Astrocyte (in vitro differentiated cells and primary cell): ENCODE results near the gene USP34. TPM values are rescaled to one million over a fixed set of nuclear protein-coding genes. Genes with fewer than 3 reads are reported as not detected.

ENCODE experiments used
- DNase-seq: peaks from one replicate; pipeline ENCODE4 v3.0.0-alpha.2; 2010; ENCODE audit warnings: low read depth
- FAIRE-seq: peaks from 2 replicates; lab custom pipeline; 2011; peaks lifted over from hg19 to GRCh38; lab: Jason Lieb, UNC
- H2AFZ ChIP-seq: 2 replicates; pipeline ENCODE4 v1.6.0; 2012; ENCODE audit warnings: low read depth, low read length, inconsistent platforms
- H3K27ac ChIP-seq: 2 replicates; pipeline ENCODE4 v1.5.1; 2011; ENCODE audit warnings: low read depth, low read length, inconsistent platforms
- H3K27me3 ChIP-seq: 2 replicates; pipeline ENCODE4 v1.6.0; 2011; ENCODE audit warnings: low read length, inconsistent platforms; ENCODE audit not compliant: insufficient read depth
- H3K36me3 ChIP-seq: 2 replicates; pipeline ENCODE4 v1.5.1; 2011; ENCODE audit warnings: low read length, inconsistent platforms; ENCODE audit not compliant: insufficient read depth
- H3K4me1 ChIP-seq: 2 replicates; pipeline ENCODE4 v1.5.1; 2011; ENCODE audit warnings: low read length, inconsistent platforms; ENCODE audit not compliant: insufficient read depth
- H3K4me2 ChIP-seq: 2 replicates; pipeline ENCODE4 v1.6.0; 2012; ENCODE audit warnings: low read length, inconsistent platforms
- H3K4me3 ChIP-seq: 2 replicates; pipeline ENCODE4 v1.5.1; 2011; ENCODE audit warnings: low read depth, mild to moderate bottlenecking, low read length, inconsistent platforms; ENCODE audit not compliant: insufficient read depth
- H3K79me2 ChIP-seq: 2 replicates; pipeline ENCODE4 v1.6.0; 2012; ENCODE audit warnings: mild to moderate bottlenecking, low read length, inconsistent platforms; ENCODE audit not compliant: insufficient read depth
- H3K9ac ChIP-seq: 2 replicates; pipeline ENCODE4 v1.6.0; 2012; ENCODE audit warnings: mild to moderate bottlenecking, low read length, inconsistent platforms
- H3K9me3 ChIP-seq: 2 replicates; pipeline ENCODE4 v1.5.1; 2012; ENCODE audit warnings: low read depth, mild to moderate bottlenecking, low read length, inconsistent platforms; ENCODE audit not compliant: insufficient read depth
- H4K20me1 ChIP-seq: 2 replicates; pipeline ENCODE4 v1.6.0; 2012; ENCODE audit warnings: low read length, inconsistent platforms; ENCODE audit not compliant: insufficient read depth
- H3K27ac Mint-ChIP-seq: one replicate; pipeline ENCODE4 v1.8.0; 2021; ENCODE audit warnings: mild to moderate bottlenecking, mixed read lengths; ENCODE audit not compliant: unreplicated experiment
- H3K27me3 Mint-ChIP-seq: one replicate; pipeline ENCODE4 v1.8.0; 2021; ENCODE audit warnings: low read depth, mixed read lengths; ENCODE audit not compliant: unreplicated experiment
- H3K36me3 Mint-ChIP-seq: one replicate; pipeline ENCODE4 v1.8.0; 2021; ENCODE audit warnings: low read depth, mixed read lengths; ENCODE audit not compliant: unreplicated experiment
- H3K4me1 Mint-ChIP-seq: one replicate; pipeline ENCODE4 v1.8.0; 2021; ENCODE audit warnings: low read depth, mixed read lengths; ENCODE audit not compliant: unreplicated experiment
- H3K4me3 Mint-ChIP-seq: one replicate; pipeline ENCODE4 v1.8.0; 2021; ENCODE audit warnings: mild to moderate bottlenecking, moderate library complexity, mixed read lengths; ENCODE audit not compliant: unreplicated experiment
- H3K9me3 Mint-ChIP-seq: one replicate; pipeline ENCODE4 v1.8.0; 2021; ENCODE audit warnings: mild to moderate bottlenecking, mixed read lengths; ENCODE audit not compliant: unreplicated experiment
- CTCF ChIP-seq: IDR thresholded peaks from 2 replicates; pipeline ENCODE4 v1.5.1; 2011; ENCODE audit warnings: low read depth, mild to moderate bottlenecking, inconsistent platforms, low read length, moderate library complexity; ENCODE audit not compliant: insufficient read depth
- EZH2 ChIP-seq: IDR thresholded peaks from 2 replicates; pipeline ENCODE4 v1.6.1; 2012; ENCODE audit warnings: mild to moderate bottlenecking, low read length, inconsistent platforms; ENCODE audit not compliant: insufficient read depth
- total RNA-seq: library from RNA; stranded (reverse); gene quantifications from 2 replicates; pipeline ENCODE4 v1.2.1, GENCODE V29; 2021

Gene USP34
- total RNA-seq, 1 donor from 2014 or later: 99.9 TPM

DNA sequence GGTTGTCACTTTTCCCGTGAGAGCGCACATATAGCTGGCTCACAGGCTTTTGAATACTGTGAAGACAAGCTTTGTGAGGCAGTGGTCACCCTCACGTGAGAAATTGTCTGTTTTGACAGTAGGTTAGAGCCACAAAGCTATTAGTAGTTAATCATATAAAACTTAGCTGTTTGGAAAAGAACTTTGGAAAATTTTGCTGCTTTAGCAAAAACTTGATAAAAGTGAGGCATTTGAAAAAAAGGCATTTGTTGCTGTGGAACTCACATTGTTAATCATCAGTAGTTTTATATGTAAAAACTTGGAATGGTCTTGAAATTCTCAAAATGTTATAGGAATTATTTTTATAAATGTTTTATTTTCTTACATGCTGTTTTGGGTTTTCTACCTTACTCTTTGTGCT is 286.6 kb downstream of the USP34 start:
- no peak for TF ChIP-seq CTCF
- no peak for TF ChIP-seq EZH2
- Histone ChIP-seq H3K4me1 (peaks cover 18% of the 10 kb centered on the region), H2AFZ (no peak overlapping the region), H3K4me2 (no peak overlapping the region), H3K79me2 (peaks cover 36% of the 10 kb centered on the region), H3K36me3 (peaks cover 52% of the 10 kb centered on the region), H3K4me3 (no peak overlapping the region), H3K9me3 (no peaks in the 10 kb centered on the region), H3K9ac (no peak overlapping the region), H3K27ac (no peak overlapping the region), H3K27me3 (no peaks in the 10 kb centered on the region), H4K20me1 (peaks cover 13% of the 10 kb centered on the region)
- peaks cover 24% of the 10 kb centered on the region for H3K4me1 Mint-ChIP-seq
- FAIRE-seq: no peak
- no peaks in the 10 kb centered on the region for H3K9me3 Mint-ChIP-seq
- no peaks in the 10 kb centered on the region for H3K27me3 Mint-ChIP-seq
- peaks cover 22% of the 10 kb centered on the region for H3K36me3 Mint-ChIP-seq
- DNase-seq: no peak
- peak overlapping the region; percentile 9 for H3K4me3 Mint-ChIP-seq
- no peak overlapping the region for H3K27ac Mint-ChIP-seq

DNA sequence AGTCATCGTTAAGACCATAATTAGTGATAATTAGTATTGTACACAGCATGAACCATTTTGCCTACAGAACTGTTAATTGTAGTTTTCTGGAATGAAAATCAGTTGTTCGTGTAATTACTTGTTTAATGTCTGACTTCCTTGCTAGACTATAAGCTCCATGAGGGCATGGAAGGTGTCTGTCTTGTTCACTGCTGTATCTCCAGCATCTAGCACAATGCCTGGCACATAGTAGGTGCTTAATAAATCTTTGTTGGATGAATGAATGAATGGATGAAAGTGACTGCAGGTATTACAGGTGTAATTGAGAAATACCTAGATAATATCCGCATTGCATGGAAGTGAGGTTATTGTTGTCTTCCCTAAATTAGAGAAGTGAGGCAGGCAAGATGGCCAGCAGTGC is 287.1 kb downstream of the USP34 start:
- Histone ChIP-seq H3K79me2 (peaks cover 40% of the 10 kb centered on the region), H3K4me2 (no peak overlapping the region), H3K27ac (no peak overlapping the region), H3K4me3 (no peak overlapping the region), H3K4me1 (peaks cover 22% of the 10 kb centered on the region), H4K20me1 (peaks cover 13% of the 10 kb centered on the region), H3K9ac (no peak overlapping the region), H3K27me3 (no peaks in the 10 kb centered on the region), H3K36me3 (peaks cover 49% of the 10 kb centered on the region), H2AFZ (no peak overlapping the region), H3K9me3 (no peaks in the 10 kb centered on the region)
- Mint-ChIP-seq H3K4me1 (peaks cover 27% of the 10 kb centered on the region), H3K27me3 (no peaks in the 10 kb centered on the region), H3K4me3 (no peak overlapping the region), H3K36me3 (peaks cover 22% of the 10 kb centered on the region), H3K9me3 (no peaks in the 10 kb centered on the region), H3K27ac (no peak overlapping the region)
- no peak for DNase-seq
- no peak for FAIRE-seq
- no peak for TF ChIP-seq EZH2

GRCh38 chr2:61182059-61182383 is 288.9 kb downstream of the USP34 start:
- peaks cover 53% of the 10 kb centered on the region for H3K79me2 ChIP-seq
- H3K9ac ChIP-seq: no peak overlapping the region
- Mint-ChIP-seq H3K36me3 (peaks cover 13% of the 10 kb centered on the region), H3K4me3 (peak overlapping the region; percentile 43), H3K4me1 (peaks cover 34% of the 10 kb centered on the region), H3K27me3 (no peaks in the 10 kb centered on the region), H3K9me3 (no peaks in the 10 kb centered on the region), H3K27ac (peak overlapping the region; percentile 21)
- DNase-seq: no peak
- H2AFZ ChIP-seq: no peak overlapping the region
- peaks cover 13% of the 10 kb centered on the region for H4K20me1 ChIP-seq
- peak overlapping the region; percentile 32 for H3K4me2 ChIP-seq
- no peak overlapping the region for H3K27ac ChIP-seq
- H3K4me3 ChIP-seq: no peak overlapping the region
- peaks cover 34% of the 10 kb centered on the region for H3K4me1 ChIP-seq
- peaks cover 38% of the 10 kb centered on the region for H3K36me3 ChIP-seq
- TF ChIP-seq CTCF (no peak), EZH2 (no peak)
- FAIRE-seq: no peak
- no peaks in the 10 kb centered on the region for H3K27me3 ChIP-seq
- H3K9me3 ChIP-seq: no peaks in the 10 kb centered on the region
